GM13977 (cell line): Measurements from ENCODE around the gene COL5A1.

Source experiments
- DNase-seq: peaks from one replicate; pipeline ENCODE4 v3.0.0; 2012; ENCODE audit warnings: low spot score
- CTCF ChIP-seq: IDR thresholded peaks from 2 replicates; pipeline ENCODE4 v1.5.1; 2012; ENCODE audit warnings: mild to moderate bottlenecking, control low read depth; ENCODE audit not compliant: insufficient read depth; ENCODE audit errors: extremely low read depth, missing control alignments
- in situ Hi-C: fragments of 300-500 bp; cut with MboI; formaldehyde crosslinking; loops from one replicate; pipeline ENCODE4 v1.12.0; 2022; ENCODE audit warnings: low sequenced_read_pairs, low pct_unique_long_range_greater_than_20kb, mixed read lengths, inconsistent platforms; ENCODE audit not compliant: unreplicated experiment

The COL5A1 gene

DNA sequence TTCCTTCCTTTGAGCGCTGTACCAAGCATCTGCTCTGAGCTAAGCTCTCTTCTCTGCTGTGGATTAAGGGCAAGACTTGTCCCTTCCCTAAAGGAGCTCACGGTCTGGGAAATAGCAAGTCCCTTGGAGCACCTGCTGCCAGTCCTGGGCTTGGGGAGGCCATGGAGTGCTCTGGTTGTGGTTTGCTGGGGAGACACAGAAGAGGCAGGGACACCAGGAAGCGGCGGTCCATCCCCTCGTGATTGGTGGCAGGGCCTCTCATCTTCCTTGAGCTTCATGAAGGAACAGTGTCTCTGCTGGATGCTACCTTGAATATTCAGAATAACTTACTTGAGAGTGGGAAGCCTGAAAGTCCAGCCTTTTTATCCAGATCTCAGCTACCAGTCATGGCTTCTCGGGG is 35.3 kb downstream of the COL5A1 start:
- TF ChIP-seq CTCF: no peak
- in situ Hi-C loops: loop anchor here (25.0 kb wide), 1 partner anchor 735 kb away; no protein-coding TSS in a partner anchor
- DNase-seq: no peak

DNA sequence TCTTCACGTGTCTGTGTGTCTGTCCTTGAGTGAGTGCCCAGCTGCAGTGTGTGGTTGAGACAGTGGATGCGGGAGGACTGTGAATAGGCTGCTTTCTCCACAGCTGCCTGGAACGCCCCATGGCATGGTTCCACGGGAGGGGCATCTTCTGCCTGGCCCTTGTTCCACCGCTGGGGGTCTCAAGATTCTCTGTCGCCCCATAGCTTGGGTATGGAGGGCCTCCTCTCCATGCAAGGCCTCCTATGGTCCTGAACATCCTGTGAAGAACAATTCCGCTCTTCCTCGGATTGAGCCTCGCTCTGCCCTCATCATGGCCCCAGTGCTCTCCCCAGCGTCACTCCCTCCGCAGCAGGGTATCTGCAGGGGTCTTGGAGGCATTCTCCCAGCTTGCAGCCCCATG is 36.1 kb downstream of the COL5A1 start:
- in situ Hi-C loops: loop anchor here (25.0 kb wide), 1 partner anchor 735 kb away; no protein-coding TSS in a partner anchor
- no peak for TF ChIP-seq CTCF
- DNase-seq: no peak

GRCh38 chr9:134678206-134678605 is 36.6 kb downstream of the COL5A1 start:
- no peak for TF ChIP-seq CTCF
- in situ Hi-C loops: loop anchor here (25.0 kb wide), 1 partner anchor 734 kb away; no protein-coding TSS in a partner anchor
- no peak for DNase-seq

DNA sequence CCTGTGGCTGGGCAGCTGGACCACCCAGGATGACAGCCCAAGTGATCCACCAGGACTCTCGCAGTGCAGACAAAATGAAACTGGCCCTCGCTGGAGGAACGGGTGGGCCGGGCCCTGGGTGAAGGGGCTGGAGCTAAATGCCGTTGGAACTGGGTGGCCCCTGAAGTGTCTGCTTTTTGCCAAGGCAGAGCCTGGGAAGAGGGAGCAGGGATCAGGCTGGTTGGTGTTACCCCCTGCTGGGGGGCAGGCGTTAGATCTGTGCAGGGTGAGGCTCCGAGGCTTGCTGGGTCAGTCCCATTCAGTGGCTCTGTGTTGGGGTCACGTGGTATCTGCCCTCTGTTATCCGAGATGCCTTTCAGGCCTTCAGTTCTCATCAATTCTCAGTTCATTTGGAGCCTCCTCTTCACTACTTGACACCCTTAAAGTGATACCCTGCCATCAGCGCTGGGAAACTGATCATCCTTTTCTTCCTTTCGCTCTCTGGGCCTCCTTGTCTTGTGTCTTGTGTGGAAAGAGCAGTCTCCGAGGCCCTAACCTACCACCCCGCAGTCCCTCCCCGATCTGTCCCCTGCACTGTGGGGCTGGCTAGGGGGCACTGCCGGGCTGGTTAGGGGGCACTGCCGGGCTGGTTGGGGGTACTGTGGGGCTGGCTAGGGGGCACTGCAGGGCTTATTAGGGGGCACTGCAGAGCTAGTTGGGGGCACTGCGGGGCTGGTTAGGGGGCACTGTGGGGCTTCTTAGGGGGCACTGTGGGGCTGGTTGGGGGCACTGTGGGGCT is 37.3 kb downstream of the COL5A1 start:
- no peak for TF ChIP-seq CTCF
- DNase-seq: no peak
- in situ Hi-C loops: loop anchor here (25.0 kb wide), 1 partner anchor 733 kb away; no protein-coding TSS in a partner anchor

- in situ Hi-C loops: loop anchor here (25.0 kb wide), 1 partner anchor 732 kb away; no protein-coding TSS in a partner anchor
- DNase-seq: no peak
- TF ChIP-seq CTCF: no peak
These were observed 38.2 kb downstream of the COL5A1 start for GRCh38 chr9:134679616-134680392.

DNA sequence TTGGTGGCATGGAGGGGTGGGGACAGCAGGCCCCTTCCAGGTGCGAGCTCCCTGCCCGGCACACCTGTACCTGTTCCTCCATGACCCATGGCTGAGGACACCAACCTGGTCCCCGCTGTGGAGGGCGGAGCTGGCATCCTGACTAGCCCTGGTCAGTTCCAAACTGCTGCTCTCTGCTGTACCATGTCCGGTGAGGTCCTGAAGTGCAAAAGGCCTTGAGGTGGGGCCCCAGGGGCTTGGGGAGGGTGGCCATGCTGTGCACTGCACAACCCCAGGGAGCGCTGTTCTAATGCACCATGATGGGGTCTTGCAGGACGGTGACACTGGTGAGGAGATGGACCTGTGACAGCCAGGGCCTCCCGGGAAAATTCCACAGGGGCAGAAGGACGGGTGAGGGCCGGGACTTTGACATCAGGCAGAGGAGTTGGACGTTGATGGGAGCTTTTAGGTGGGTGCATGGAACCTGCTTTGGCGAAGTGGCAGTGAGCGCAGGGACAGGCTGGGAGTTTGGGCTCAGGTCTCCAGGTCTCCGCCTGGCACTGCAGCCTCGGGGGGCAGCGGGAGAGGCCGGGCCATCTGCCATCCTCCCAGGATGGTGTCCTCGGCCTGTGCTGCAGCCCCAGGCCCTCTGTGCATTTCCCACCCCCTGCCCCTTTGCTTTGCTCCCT is 38.9 kb downstream of the COL5A1 start:
- in situ Hi-C loops: loop anchor here (25.0 kb wide), 1 partner anchor 732 kb away; no protein-coding TSS in a partner anchor
- no peak for DNase-seq
- no peak for TF ChIP-seq CTCF
